Lung microvascular endothelial cell (primary cell): ENCODE results near the gene MUCL3. TPM values are rescaled to one million over a fixed set of nuclear protein-coding genes. Genes with fewer than 3 reads are reported as not detected.
A peak's percentile ranks its signal among the peaks of the same experiment; 100 is the strongest.
"Not testable (repeated sequence)": the region's sequence is repeated elsewhere in the genome, so short reads cannot be mapped to it uniquely, and the experiment has no call there.

Source experiments
- DNase-seq, 2 donors: peaks; one replicate each; pipeline versions ENCODE4 v3.0.0 to v3.0.0-alpha.2; 2010; ENCODE audit warnings: low read depth in 2 of 2
- total RNA-seq: library from RNA; depleted of rRNA; stranded (reverse); fragments of >200 nt; gene quantifications from 2 replicates; pipeline ENCODE4 v1.2.1, GENCODE V29; 2014

Gene MUCL3, protein sequence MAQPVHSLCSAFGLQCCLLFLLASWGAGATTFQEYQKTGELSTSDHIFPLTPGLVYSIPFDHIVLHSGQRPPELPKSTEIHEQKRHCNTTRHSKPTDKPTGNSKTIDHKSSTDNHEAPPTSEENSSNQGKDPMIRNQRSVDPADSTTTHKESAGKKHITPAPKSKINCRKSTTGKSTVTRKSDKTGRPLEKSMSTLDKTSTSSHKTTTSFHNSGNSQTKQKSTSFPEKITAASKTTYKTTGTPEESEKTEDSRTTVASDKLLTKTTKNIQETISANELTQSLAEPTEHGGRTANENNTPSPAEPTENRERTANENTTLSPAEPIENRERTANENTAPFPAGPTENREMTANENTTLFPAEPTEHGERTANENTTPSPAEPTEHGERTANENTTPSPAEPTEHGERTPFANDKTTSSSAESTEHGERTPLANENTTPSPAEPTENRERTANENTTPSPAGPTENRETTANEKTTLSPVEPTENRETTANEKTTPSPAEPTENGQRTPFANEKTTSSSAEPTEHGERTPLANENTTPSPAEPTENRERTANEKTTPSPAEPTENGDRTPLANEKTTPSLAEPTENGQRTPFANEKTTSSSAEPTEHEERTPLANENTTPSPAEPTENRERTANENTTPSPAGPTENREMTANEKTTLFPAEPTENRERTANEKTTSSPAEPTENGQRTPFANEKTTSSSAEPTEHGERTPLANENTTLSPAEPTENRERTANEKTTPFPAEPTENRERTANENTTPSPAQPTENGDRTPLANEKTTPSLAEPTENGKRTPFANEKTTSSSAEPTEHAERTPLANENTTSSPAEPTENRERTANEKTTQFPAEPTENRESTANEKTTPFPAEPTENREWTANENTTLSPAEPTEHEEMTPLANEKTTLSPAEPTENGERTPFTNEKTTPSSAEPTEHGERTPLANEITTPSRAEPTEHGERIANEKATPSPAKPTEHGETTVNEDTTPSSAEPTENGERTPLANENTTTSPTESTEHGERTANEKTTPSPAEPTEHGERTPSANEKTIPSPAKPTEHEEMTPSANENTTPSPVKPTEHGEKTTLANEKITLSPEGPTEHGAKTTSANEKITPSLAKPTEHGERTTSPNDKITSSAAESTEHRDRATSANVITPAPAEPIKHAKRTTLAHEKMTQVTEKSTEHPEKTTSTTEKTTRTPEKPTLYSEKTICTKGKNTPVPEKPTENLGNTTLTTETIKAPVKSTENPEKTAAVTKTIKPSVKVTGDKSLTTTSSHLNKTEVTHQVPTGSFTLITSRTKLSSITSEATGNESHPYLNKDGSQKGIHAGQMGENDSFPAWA (N-terminal part only)
- not detected in 2 replicates for total RNA-seq

GRCh38 chr6:30940361-30940986 is at the start of gene MUCL3:
TSS of gene MUCL3 (plus strand) at chr6:30940973. CDS start at chr6:30941000, 27 bp downstream.
- no peak for DNase-seq

DNA sequence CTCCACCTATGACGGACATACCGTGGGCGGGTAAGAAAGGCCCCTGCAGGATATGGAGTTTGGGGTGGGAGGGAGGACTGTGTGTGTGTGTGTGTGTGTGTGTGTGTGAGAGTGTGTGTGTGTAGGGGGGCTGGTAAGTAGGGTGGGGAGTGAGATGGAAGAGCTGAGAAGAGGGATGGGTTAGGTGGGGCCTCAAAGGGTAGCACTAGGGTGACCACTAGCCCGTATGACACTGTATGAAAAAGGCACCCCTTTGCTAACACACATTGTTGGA is 49.4 kb upstream of the MUCL3 start:
- DNase-seq, result no peak

DNA sequence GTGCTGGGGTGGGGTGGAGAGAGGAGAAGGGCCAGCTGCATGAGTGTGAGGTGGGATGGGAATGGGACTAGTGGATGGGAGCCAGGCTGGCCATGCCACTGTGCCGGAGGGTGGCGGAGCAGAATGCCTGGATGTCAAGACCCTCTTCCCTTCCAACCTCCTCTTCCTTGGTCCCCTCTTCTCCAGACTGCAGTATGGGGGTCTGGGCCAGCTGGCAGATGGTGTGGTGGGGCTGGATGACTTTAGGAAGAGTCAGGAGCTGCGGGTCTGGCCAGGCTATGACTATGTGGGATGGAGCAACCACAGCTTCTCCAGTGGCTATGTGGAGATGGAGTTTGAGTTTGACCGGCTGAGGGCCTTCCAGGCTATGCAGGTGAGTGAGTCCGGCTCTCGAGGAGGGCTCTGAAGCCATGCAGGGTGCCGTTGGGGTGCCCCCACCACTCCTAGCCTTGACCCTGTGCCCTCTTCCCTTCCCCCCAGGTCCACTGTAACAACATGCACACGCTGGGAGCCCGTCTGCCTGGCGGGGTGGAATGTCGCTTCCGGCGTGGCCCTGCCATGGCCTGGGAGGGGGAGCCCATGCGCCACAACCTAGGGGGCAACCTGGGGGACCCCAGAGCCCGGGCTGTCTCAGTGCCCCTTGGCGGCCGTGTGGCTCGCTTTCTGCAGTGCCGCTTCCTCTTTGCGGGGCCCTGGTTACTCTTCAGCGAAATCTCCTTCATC is 48.8 kb upstream of the MUCL3 start:
- no peak for DNase-seq

DNA sequence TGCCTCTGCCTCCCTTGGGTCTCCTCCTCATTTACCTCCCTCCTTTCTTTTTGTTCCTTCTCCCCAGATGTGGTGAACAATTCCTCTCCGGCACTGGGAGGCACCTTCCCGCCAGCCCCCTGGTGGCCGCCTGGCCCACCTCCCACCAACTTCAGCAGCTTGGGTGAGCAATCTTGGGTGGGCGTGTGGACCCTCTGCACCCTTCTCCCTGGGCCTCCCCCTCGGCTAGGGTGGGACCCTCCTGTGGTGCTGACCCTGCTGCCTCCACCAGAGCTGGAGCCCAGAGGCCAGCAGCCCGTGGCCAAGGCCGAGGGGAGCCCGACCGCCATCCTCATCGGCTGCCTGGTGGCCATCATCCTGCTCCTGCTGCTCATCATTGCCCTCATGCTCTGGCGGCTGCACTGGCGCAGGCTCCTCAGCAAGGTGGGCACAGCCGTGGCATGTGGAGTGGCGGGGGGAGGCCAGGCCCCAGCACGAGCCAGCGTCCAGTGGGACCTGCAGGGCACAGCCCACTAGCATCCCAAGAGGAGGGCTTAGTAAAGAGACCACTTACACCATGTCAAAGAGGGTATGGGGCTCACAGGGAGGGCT is 47.7 kb upstream of the MUCL3 start:
- no peak for DNase-seq

- DNase-seq, result no peak
Observed at GRCh38 chr6:30893666-30894065, 47.1 kb upstream of the MUCL3 start.

DNA sequence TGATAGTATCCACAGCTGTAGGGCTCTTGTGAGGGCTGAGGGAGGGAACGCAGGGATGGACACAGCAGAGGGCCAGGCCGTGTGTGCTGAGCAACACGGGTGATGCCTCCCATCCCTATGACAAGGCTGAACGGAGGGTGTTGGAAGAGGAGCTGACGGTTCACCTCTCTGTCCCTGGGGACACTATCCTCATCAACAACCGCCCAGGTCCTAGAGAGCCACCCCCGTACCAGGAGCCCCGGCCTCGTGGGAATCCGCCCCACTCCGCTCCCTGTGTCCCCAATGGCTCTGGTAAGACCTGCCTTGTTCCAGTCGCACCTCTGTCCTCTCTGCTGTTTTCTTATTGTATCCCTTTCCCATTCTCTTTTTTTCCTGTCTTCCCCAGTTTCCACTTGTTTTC is 46.4 kb upstream of the MUCL3 start:
- no peak for DNase-seq

- no peak for DNase-seq
Observed at GRCh38 chr6:30894935-30895334, 45.8 kb upstream of the MUCL3 start.

- DNase-seq, result no peak
Observed at GRCh38 chr6:30895343-30895742, 45.4 kb upstream of the MUCL3 start.

DNA sequence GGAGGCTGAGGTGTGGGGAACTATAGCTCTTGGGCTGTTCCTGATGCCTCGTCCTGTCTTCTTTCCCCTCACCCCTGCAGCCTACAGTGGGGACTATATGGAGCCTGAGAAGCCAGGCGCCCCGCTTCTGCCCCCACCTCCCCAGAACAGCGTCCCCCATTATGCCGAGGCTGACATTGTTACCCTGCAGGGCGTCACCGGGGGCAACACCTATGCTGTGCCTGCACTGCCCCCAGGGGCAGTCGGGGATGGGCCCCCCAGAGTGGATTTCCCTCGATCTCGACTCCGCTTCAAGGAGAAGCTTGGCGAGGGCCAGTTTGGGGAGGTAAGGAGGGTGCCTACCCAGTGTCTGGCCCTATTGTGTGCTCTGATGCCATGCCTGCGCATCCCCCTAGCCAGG is 44.2 kb upstream of the MUCL3 start:
- no peak for DNase-seq

- no peak for DNase-seq
Observed at GRCh38 chr6:30897882-30898281, 42.9 kb upstream of the MUCL3 start.

- DNase-seq, result no peak
Observed at GRCh38 chr6:30898750-30899360, 41.9 kb upstream of the MUCL3 start.

DNA sequence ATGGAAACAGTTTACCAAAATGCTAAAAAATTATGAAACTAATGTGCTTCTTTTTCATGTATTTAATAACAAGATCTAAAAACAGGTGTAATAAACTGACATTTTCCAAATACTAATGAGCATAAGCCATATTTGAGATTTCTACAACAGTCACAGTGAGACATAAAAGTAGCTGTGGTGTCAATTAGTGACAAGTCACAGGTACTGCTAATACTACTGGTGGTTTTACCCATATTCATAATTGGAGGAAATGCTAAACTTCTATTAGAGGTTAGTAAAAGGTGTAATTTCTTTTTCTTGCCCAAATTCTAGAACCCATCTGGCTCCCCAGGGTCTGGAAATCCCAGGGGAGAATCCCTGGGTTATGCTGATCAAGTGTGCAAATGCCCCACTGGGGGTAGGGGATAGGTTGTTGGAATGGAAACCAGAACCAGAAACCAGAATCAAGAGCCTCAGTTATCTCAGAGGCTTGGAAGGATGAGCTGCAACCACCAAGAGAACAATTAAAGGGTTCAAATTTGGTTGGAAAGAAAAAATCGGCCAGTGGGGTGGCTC is 39.8 kb upstream of the MUCL3 start:
- DNase-seq, result no peak

- no peak for DNase-seq
Observed at GRCh38 chr6:30901436-30901835, 39.3 kb upstream of the MUCL3 start.

GRCh38 chr6:30902196-30902595 is 38.6 kb upstream of the MUCL3 start:
- not testable (repeated sequence) for DNase-seq

GRCh38 chr6:30902709-30903108 is 38.1 kb upstream of the MUCL3 start:
- no peak for DNase-seq

GRCh38 chr6:30903236-30903635 is 37.5 kb upstream of the MUCL3 start:
- DNase-seq, result no peak

DNA sequence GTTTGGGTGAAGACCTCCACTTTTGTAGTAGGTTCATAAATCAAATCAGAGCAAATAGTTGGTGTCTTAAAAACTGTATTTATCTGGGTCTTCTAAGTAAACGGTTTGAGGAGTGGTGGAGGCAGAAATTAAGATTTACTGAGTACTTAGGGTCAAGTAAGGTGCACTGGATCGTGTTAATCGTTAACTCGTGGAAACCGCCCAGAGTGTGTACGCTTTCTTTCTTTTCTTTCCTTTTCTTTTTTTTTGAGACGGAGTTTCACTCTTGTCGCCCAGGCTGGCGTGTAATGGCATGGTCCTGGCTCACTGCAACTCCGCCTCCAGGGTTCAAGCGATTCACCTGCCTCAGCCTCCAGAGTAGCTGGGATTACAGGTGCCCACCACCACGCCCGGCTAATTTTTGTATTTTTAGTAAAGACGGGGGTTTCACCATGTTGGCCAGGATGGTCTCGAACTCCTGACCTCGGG is 33.4 kb upstream of the MUCL3 start:
- DNase-seq, result not testable (repeated sequence)

- peak; percentile 98 to 99 for DNase-seq
Observed at GRCh38 chr6:30907758-30908591, 32.8 kb upstream of the MUCL3 start, which contains the start of gene GTF2H4. TSS of gene GTF2H4 (plus strand) at chr6:30908207.
